Spleen (tissue), 11 donors: ENCODE measurements around the gene HMG20B. TPM values are rescaled to one million over a fixed set of nuclear protein-coding genes. Genes with fewer than 3 reads are reported as not detected.

Experiments used
- DNase-seq: peaks from one replicate; pipeline ENCODE4 v3.0.0-alpha.2; 2020
- H3K27ac ChIP-seq, 8 donors: fragments of 200-600 bp; sonication (generic) in 7 of 8; 1 replicate in 4 of 8; 2 replicates in 4 of 8; pipeline versions ENCODE4 v1.5.0 to v1.8.0; 2016 to 2021; ENCODE audit warnings: inconsistent platforms in 4 of 8, mild to moderate bottlenecking in 4 of 8, moderate library complexity in 1 of 8
- H3K27me3 ChIP-seq, 7 donors: fragments of 200-600 bp; sonication (generic) in 6 of 7; replicated peaks in 1 of 7; 1 replicate in 4 of 7; 2 replicates in 3 of 7; pipeline versions ENCODE4 v1.5.0 to v1.8.0; 2016 to 2021; ENCODE audit warnings: inconsistent platforms in 3 of 7, mild to moderate bottlenecking in 1 of 7
- H3K36me3 ChIP-seq, 6 donors: fragments of 200-600 bp; sonication (generic) in 5 of 6; 1 replicate in 4 of 6; 2 replicates in 2 of 6; pipeline versions ENCODE4 v1.5.0 to v1.8.0; 2016 to 2021; ENCODE audit warnings: inconsistent platforms in 2 of 6
- H3K4me1 ChIP-seq, 6 donors: fragments of 200-600 bp; sonication (generic) in 5 of 6; 1 replicate in 3 of 6; 2 replicates in 3 of 6; pipeline versions ENCODE4 v1.5.0 to v1.8.0; 2016 to 2021; ENCODE audit warnings: inconsistent platforms in 3 of 6
- H3K4me3 ChIP-seq, 8 donors: fragments of 200-600 bp; sonication (generic) in 7 of 8; 1 replicate in 4 of 8; 2 replicates in 4 of 8; pipeline versions ENCODE4 v1.5.0 to v1.8.0; 2016 to 2021; ENCODE audit warnings: inconsistent platforms in 4 of 8, mild to moderate bottlenecking in 4 of 8, moderate library complexity in 2 of 8
- H3K9me3 ChIP-seq, 8 donors: fragments of 200-600 bp; sonication (generic) in 7 of 8; 1 replicate in 4 of 8; 2 replicates in 4 of 8; pipeline versions ENCODE4 v1.5.0 to v1.8.0; 2016 to 2021; ENCODE audit warnings: inconsistent platforms in 4 of 8
- CTCF ChIP-seq, 11 experiments: fragments of 200-600 bp in 7 of 11; fragments of 450-650 bp in 4 of 11; sonication (generic) in 4 of 11; IDR thresholded peaks in 8 of 11; conservative IDR thresholded peaks in 3 of 11; 1 replicate in 7 of 11; 2 replicates in 4 of 11; pipeline versions ENCODE4 v1.4.0 to v1.8.0; 2016 to 2021; ENCODE audit warnings: antibody characterized with exemption in 11 of 11, inconsistent platforms in 4 of 11, mild to moderate bottlenecking in 1 of 11
- POLR2A ChIP-seq, 3 donors: fragments of 450-650 bp; IDR thresholded peaks; one replicate each; pipeline ENCODE4 v1.5.1; 2017; ENCODE audit warnings: antibody characterized with exemption in 3 of 3, mild to moderate bottlenecking in 1 of 3
- POLR2AphosphoS5 ChIP-seq, 3 donors: sonication (generic); formaldehyde crosslinking; IDR thresholded peaks; one replicate each; pipeline ENCODE4 v1.5.1; 2017; ENCODE audit warnings: antibody characterized with exemption in 3 of 3
- WGBS, 5 donors: extraction: QIAGEN DNeasy Blood & Tissue Kit in 3 of 5; methylation state at CpG; one replicate each; pipeline versions ENCODE4 v1.1.5 to v1.1.7; 2013 to 2018; 5-methylcytosine and 5-hydroxymethylcytosine counted together
- intact Hi-C: fragments of 100-400 bp; cut with DNase I; formaldehyde crosslinking; loops from one replicate; pipeline ENCODE4 v1.15.0; 2023; ENCODE audit warnings: low total_unique reads
- polyA plus RNA-seq, 3 donors: library from polyadenylated mRNA; stranded (reverse); fragments of 200-250 nt; gene quantifications; one replicate each; pipeline ENCODE4 v1.2.1, GENCODE V29; 2013
- total RNA-seq, 7 donors: library from RNA; depleted of rRNA in 3 of 7; stranded (reverse); fragments of >200 nt in 3 of 7; fragmentation: NEBNext Ultra II Directional in 4 of 7; extraction: Animal tissue kit (Norgen Biotek cat#: 25700) in 4 of 7; gene quantifications; one replicate each; pipeline versions ENCODE4 v1.1.0 to v1.2.1, GENCODE V29; 2016 to 2021
- donor health status: healthy with polysubstance abuse.
- donor health status: DM: no; HTN: no; CAD: no; lungs with moderate emphysema.
- donor health status: DM: no; HTN: no; CAD: no.
- donor health status: Bipolar disorder and iron deficiency.
- donor health status: healthy.
- donor health status: DM: no; HTN: no; CAD: no.
- donor health status: DM: yes; HTN: yes; CAD: no.

HMG20B gene
- total and polyA plus RNA-seq, 10 donors: 49.4 to 82.2 (median 65.8) TPM

- 65 to 72% (median 70%) methylated on average over 19 to 24 of the region's 24 CpGs for WGBS, 5 donors
- no peak for TF ChIP-seq POLR2A (IDR thresholded peaks at IDR 0.05)
- peak in 1 of 3 donors; percentile 16 for TF ChIP-seq POLR2AphosphoS5 (IDR thresholded peaks at IDR 0.05)
- no peak for TF ChIP-seq CTCF (IDR thresholded peaks at IDR 0.05 in 8 of 11, conservative IDR thresholded peaks at IDR 0.05 in 3 of 11)
- DNase-seq: no peak
- Histone ChIP-seq H3K4me3 (no peak overlapping the region), H3K27me3 (peaks cover 0 to 35% (median 13%) of the 10 kb centered on the region in 7 donors), H3K9me3 (no peaks in the 10 kb centered on the region), H3K27ac (peak overlapping the region in 7 of 8 donors; percentile 29 to 91 (median 84)), H3K4me1 (peaks cover 19 to 77% (median 63%) of the 10 kb centered on the region in 6 donors), H3K36me3 (peaks cover 0 to 51% (median 35%) of the 10 kb centered on the region in 6 donors)
- intact Hi-C loops: loop anchor here (10.0 kb wide), 1 partner anchor 55 kb away; the partner anchor contains the start of gene MFSD12
Observed at GRCh38 chr19:3609779-3610719, 37.3 kb downstream of the HMG20B start.

GRCh38 chr19:3610745-3611717 lies 38.3 kb downstream of the HMG20B start:
- no peaks in the 10 kb centered on the region for H3K9me3 ChIP-seq

GRCh38 chr19:3611841-3612240 lies 39.1 kb downstream of the HMG20B start:
- intact Hi-C loops: loop anchor here (10.0 kb wide), 1 partner anchor 57 kb away; the partner anchor contains the start of gene MFSD12
- peak overlapping the region in 3 of 8 donors; percentile 87 to 91 (median 88) for H3K27ac ChIP-seq
- H3K27me3 ChIP-seq: peaks cover 0 to 18% (median 3%) of the 10 kb centered on the region in 7 donors
- H3K4me1 ChIP-seq: peaks cover 12 to 65% (median 47%) of the 10 kb centered on the region in 6 donors
- DNase-seq: no peak
- 85 to 96% (median 92%) methylated on average over 34 to 36 of the region's 36 CpGs for WGBS, 5 donors
- no peak overlapping the region for H3K4me3 ChIP-seq
- peaks cover 0 to 67% (median 35%) of the 10 kb centered on the region in 6 donors for H3K36me3 ChIP-seq
- no peaks in the 10 kb centered on the region for H3K9me3 ChIP-seq
- TF ChIP-seq POLR2AphosphoS5 (IDR thresholded peaks at IDR 0.05): peak in 1 of 3 donors; percentile 3
- TF ChIP-seq CTCF (IDR thresholded peaks at IDR 0.05 in 8 of 11, conservative IDR thresholded peaks at IDR 0.05 in 3 of 11): no peak

More at GRCh38 chr19:3610745-3611717, 38.3 kb downstream of the HMG20B start:
- intact Hi-C loops: loop anchor here (10.0 kb wide), 1 partner anchor 56 kb away; the partner anchor contains the start of gene MFSD12
- DNase-seq: peak; percentile 74
- 76 to 86% (median 79%) methylated on average over 18 to 41 of the region's 41 CpGs for WGBS, 5 donors
- TF ChIP-seq POLR2A (IDR thresholded peaks at IDR 0.05) (no peak), POLR2AphosphoS5 (IDR thresholded peaks at IDR 0.05) (peak in 1 of 3 donors; percentile 66), CTCF (IDR thresholded peaks at IDR 0.05 in 8 of 11, conservative IDR thresholded peaks at IDR 0.05 in 3 of 11) (no peak)
- Histone ChIP-seq H3K4me3 (no peak overlapping the region), H3K4me1 (peaks cover 15 to 68% (median 55%) of the 10 kb centered on the region in 6 donors), H3K36me3 (peaks cover 0 to 61% (median 35%) of the 10 kb centered on the region in 6 donors), H3K27ac (peak overlapping the region in 6 of 8 donors; percentile 27 to 91 (median 85)), H3K27me3 (peaks cover 0 to 26% (median 11%) of the 10 kb centered on the region in 7 donors)
